PC-9 (cell line): ENCODE data around the gene GRID2.

Source experiments
- EZH2 ChIP-seq: fragments of 200-600 bp; sonication (generic); IDR thresholded peaks from 2 replicates; pipeline ENCODE4 v1.8.0; 2017; ENCODE audit warnings: antibody characterized with exemption, low read depth
- TF ChIP-seq, protein P1 (sequence below): fragments of 200-600 bp; sonication (generic); conservative IDR thresholded peaks from 2 replicates; pipeline ENCODE4 v1.6.1; 2017; ENCODE audit warnings: mixed run types, antibody characterized with exemption, mild to moderate bottlenecking, moderate library complexity

DNA sequence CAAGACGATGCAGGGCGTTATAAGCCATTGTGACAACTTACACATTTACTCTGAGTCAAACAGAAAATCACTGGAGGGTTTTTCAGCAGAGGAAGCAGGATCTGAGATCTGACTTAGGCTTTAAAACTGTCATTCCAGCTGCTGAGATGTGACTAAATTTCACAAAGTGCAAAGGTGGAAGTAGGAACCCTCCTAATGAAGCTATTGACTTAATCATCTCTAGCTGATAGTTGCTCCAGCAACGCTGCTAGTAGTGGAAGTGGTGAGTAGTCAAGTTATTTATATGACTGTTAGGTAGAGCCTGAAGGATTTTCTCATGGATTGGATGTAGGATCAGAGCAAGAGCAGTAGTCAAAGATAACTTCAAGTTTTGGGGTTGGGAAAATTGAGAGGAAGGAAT lies 218.6 kb downstream of the GRID2 start:
- TF ChIP-seq, protein P1, sequence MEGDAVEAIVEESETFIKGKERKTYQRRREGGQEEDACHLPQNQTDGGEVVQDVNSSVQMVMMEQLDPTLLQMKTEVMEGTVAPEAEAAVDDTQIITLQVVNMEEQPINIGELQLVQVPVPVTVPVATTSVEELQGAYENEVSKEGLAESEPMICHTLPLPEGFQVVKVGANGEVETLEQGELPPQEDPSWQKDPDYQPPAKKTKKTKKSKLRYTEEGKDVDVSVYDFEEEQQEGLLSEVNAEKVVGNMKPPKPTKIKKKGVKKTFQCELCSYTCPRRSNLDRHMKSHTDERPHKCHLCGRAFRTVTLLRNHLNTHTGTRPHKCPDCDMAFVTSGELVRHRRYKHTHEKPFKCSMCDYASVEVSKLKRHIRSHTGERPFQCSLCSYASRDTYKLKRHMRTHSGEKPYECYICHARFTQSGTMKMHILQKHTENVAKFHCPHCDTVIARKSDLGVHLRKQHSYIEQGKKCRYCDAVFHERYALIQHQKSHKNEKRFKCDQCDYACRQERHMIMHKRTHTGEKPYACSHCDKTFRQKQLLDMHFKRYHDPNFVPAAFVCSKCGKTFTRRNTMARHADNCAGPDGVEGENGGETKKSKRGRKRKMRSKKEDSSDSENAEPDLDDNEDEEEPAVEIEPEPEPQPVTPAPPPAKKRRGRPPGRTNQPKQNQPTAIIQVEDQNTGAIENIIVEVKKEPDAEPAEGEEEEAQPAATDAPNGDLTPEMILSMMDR, result no peak
- TF ChIP-seq EZH2, result no peak
